RWPE2 (cell line): ENCODE measurements around the gene PCSK6.

Experiments used
- ATAC-seq: fragments of 200-7000 bp; cut with Tn5 transposase; 3 replicates; pipeline ENCODE4 v1.9.1; 2021; ENCODE audit warnings: low read depth
- DNase-seq: peaks from one replicate; pipeline ENCODE4 v3.0.0-alpha.2; 2020; ENCODE audit warnings: low spot score
- H3K27ac ChIP-seq: fragments of 450-650 bp; 2 replicates; pipeline ENCODE4 v1.5.1; 2017; ENCODE audit warnings: mild to moderate bottlenecking; ENCODE audit not compliant: poor library complexity, severe bottlenecking
- H3K27me3 ChIP-seq: fragments of 250-450 bp; sonication (Bioruptor Pico); 2 replicates; pipeline ENCODE4 v1.5.1; 2021; ENCODE audit warnings: mild to moderate bottlenecking, moderate library complexity; ENCODE audit not compliant: insufficient read depth, poor library complexity, severe bottlenecking
- H3K36me3 ChIP-seq: fragments of 250-450 bp; sonication (Bioruptor Pico); 2 replicates; pipeline ENCODE4 v1.5.1; 2020; ENCODE audit warnings: low read depth, mild to moderate bottlenecking, moderate library complexity
- H3K4me1 ChIP-seq: fragments of 250-450 bp; sonication (Bioruptor Pico); 2 replicates; pipeline ENCODE4 v1.5.1; 2021; ENCODE audit warnings: mild to moderate bottlenecking, moderate library complexity; ENCODE audit not compliant: insufficient read depth, poor library complexity, severe bottlenecking
- H3K4me3 ChIP-seq: fragments of 250-450 bp; sonication (Bioruptor Pico); 2 replicates; pipeline ENCODE4 v1.5.1; 2021; ENCODE audit warnings: mild to moderate bottlenecking, moderate library complexity; ENCODE audit not compliant: severe bottlenecking
- H3K9me3 ChIP-seq: fragments of 250-450 bp; sonication (Bioruptor Pico); 2 replicates; pipeline ENCODE4 v1.5.1; 2021; ENCODE audit warnings: mild to moderate bottlenecking, moderate library complexity; ENCODE audit not compliant: severe bottlenecking
- CTCF ChIP-seq: fragments of 450-650 bp; IDR thresholded peaks from one replicate; pipeline ENCODE4 v1.5.1; 2017; ENCODE audit warnings: mild to moderate bottlenecking, moderate library complexity; ENCODE audit not compliant: poor library complexity, severe bottlenecking

PCSK6 gene

DNA sequence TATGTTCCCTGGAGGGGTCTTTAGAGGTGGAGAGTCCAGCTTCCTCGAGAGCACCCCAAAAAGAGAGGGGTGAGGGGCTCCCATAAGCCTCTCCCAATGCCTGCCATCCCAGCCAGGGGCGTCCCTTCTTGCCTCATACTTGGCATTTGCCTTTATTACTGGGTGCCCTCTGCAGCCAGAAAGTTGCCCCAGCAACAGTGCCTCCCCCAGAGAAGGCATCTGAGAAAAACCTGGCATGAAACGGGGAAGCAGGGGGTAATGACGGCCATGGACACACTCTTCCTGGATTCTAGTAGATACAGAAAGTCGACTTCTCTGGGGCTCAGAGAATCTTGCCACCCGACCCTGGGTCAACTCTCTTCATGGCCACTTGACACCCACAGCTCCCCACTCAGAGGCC, 90.1 kb downstream of the PCSK6 start:
- no peaks in the 10 kb centered on the region for H3K36me3 ChIP-seq
- H3K4me3 ChIP-seq: no peak overlapping the region

DNA sequence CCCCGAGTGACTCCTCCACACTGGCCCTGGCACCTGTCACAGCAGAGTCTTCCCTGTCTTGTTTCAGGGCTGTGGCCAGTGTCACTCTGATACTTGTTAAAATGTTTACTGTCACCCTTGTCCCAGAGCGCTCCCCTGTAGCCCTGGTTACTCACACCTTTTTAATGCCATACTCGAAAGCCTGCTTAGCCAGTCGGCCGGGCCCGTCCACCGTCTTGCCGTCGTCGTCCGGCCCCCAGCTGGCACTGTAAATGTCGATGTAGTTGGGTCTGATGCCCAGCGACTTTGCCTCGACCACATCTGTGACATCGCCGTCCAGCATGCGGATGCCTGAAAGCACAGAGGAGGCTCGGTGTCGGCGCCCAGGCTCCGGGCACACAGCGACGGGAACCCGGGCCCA, 91.3 kb downstream of the PCSK6 start:
- Histone ChIP-seq H3K4me3 (no peak overlapping the region), H3K27ac (no peak overlapping the region), H3K36me3 (no peaks in the 10 kb centered on the region), H3K9me3 (no peaks in the 10 kb centered on the region), H3K4me1 (no peaks in the 10 kb centered on the region), H3K27me3 (no peaks in the 10 kb centered on the region)
- DNase-seq (no peak), ATAC-seq (no peak)
- no peak for TF ChIP-seq CTCF

More for the DNA sequence above, 90.1 kb downstream of the PCSK6 start:
- no peaks in the 10 kb centered on the region for H3K4me1 ChIP-seq
- no peak overlapping the region for H3K27ac ChIP-seq
- ATAC-seq (no peak), DNase-seq (no peak)
- no peaks in the 10 kb centered on the region for H3K9me3 ChIP-seq
- no peak for TF ChIP-seq CTCF
- no peaks in the 10 kb centered on the region for H3K27me3 ChIP-seq

- Histone ChIP-seq H3K9me3 (no peaks in the 10 kb centered on the region), H3K27ac (no peak overlapping the region), H3K4me1 (no peaks in the 10 kb centered on the region)
Measured at GRCh38 chr15:101397521-101398003, 91.9 kb downstream of the PCSK6 start.

GRCh38 chr15:101396484-101397261, 92.8 kb downstream of the PCSK6 start:
- DNase-seq: no peak
- H3K9me3 ChIP-seq: no peaks in the 10 kb centered on the region
- H3K4me1 ChIP-seq: no peaks in the 10 kb centered on the region
- no peaks in the 10 kb centered on the region for H3K27me3 ChIP-seq
- no peak overlapping the region for H3K27ac ChIP-seq
- ATAC-seq: no peak
- no peak for TF ChIP-seq CTCF
- no peak overlapping the region for H3K4me3 ChIP-seq
- H3K36me3 ChIP-seq: no peaks in the 10 kb centered on the region

More at GRCh38 chr15:101397521-101398003, 91.9 kb downstream of the PCSK6 start:
- H3K27me3 ChIP-seq: no peaks in the 10 kb centered on the region
- no peak overlapping the region for H3K4me3 ChIP-seq
- ATAC-seq (no peak), DNase-seq (no peak)
- no peak for TF ChIP-seq CTCF
- H3K36me3 ChIP-seq: no peaks in the 10 kb centered on the region

GRCh38 chr15:101394654-101395053, 94.9 kb downstream of the PCSK6 start:
- no peak for TF ChIP-seq CTCF
- no peak for ATAC-seq
- Histone ChIP-seq H3K27me3 (no peaks in the 10 kb centered on the region), H3K4me3 (no peak overlapping the region), H3K36me3 (no peaks in the 10 kb centered on the region), H3K9me3 (no peaks in the 10 kb centered on the region), H3K4me1 (no peaks in the 10 kb centered on the region), H3K27ac (no peak overlapping the region)
- DNase-seq: no peak
